B cell (primary cell): Measurements from ENCODE around the gene UBAP1L. TPM values are rescaled to one million over a fixed set of nuclear protein-coding genes. Genes with fewer than 3 reads are reported as not detected.

Experiments used
- ATAC-seq: fragments of 200-7000 bp; cut with Tn5 transposase; one replicate; pipeline ENCODE4 v1.10.0; 2021; ENCODE audit warnings: low read depth, mild to moderate bottlenecking, moderate number of reproducible peaks, moderate library complexity
- CTCF ChIA-PET: fragments of 350-600 bp; sonication (Branson Sonifier 250); formaldehyde crosslinking; loops from one replicate; lab custom pipeline; 2021; ENCODE audit warnings: antibody characterized with exemption, inconsistent platforms; lab: Charles Lee
- POLR2A ChIA-PET: fragments of 350-600 bp; sonication (Branson Sonifier 250); formaldehyde crosslinking; loops from one replicate; lab custom pipeline; 2021; ENCODE audit warnings: antibody characterized with exemption; lab: Charles Lee
- DNase-seq: peaks from one replicate; pipeline ENCODE4 v3.0.0; 2013
- H2AFZ ChIP-seq: 2 replicates; pipeline ENCODE4 v1.6.1; 2012; ENCODE audit warnings: mild to moderate bottlenecking, low read depth, low read length; ENCODE audit not compliant: insufficient read depth, poor library complexity, severe bottlenecking
- H3K27ac ChIP-seq, 2 donors: 1 replicate in 1 of 2; 2 replicates in 1 of 2; pipeline ENCODE4 v1.5.1; 2012 to 2013; ENCODE audit warnings: low read length in 2 of 2, mild to moderate bottlenecking in 2 of 2, moderate library complexity in 1 of 2
- H3K27me3 ChIP-seq, 4 experiments: fragments of 200-600 bp in 1 of 4; sonication (generic) in 1 of 4; replicated peaks in 1 of 4; 1 replicate in 2 of 4; 2 replicates in 2 of 4; pipeline versions ENCODE4 v1.6.1 to v1.7.0; 2013 to 2016; ENCODE audit warnings: low read length in 3 of 4, mild to moderate bottlenecking in 2 of 4, mixed read lengths in 1 of 4, moderate library complexity in 1 of 4; ENCODE audit not compliant: insufficient read depth in 4 of 4, control insufficient read depth in 3 of 4; ENCODE audit errors: control extremely low read depth in 1 of 4
- H3K36me3 ChIP-seq, 2 experiments: replicated peaks in 1 of 2; 1 replicate in 1 of 2; 2 replicates in 1 of 2; pipeline versions ENCODE4 v1.6.1 to v1.7.1; 2013; ENCODE audit warnings: low read length in 1 of 2; ENCODE audit not compliant: insufficient read depth in 2 of 2, control insufficient read depth in 1 of 2; ENCODE audit errors: control extremely low read depth in 1 of 2, extremely low read depth in 1 of 2
- H3K4me1 ChIP-seq, 2 donors: fragments of 200-600 bp in 1 of 2; sonication (generic) in 1 of 2; 1 replicate in 1 of 2; 2 replicates in 1 of 2; pipeline versions ENCODE4 v1.5.1 to v1.6.1; 2013 to 2017; ENCODE audit warnings: low read length in 2 of 2; ENCODE audit not compliant: control insufficient read depth in 2 of 2, insufficient read depth in 2 of 2
- H3K4me2 ChIP-seq: replicated peaks from 2 replicates; pipeline ENCODE3; 2012; ENCODE audit warnings: mild to moderate bottlenecking, low read depth, low read length; ENCODE audit not compliant: poor library complexity, severe bottlenecking
- H3K4me3 ChIP-seq, 5 experiments: fragments of 200-600 bp in 1 of 5; sonication (generic) in 1 of 5; 1 replicate in 3 of 5; 2 replicates in 2 of 5; pipeline versions ENCODE4 v1.5.1 to v1.7.0; 2011 to 2016; ENCODE audit warnings: low read length in 4 of 5, mild to moderate bottlenecking in 4 of 5, low read depth in 2 of 5, control low read depth in 1 of 5, moderate library complexity in 1 of 5; ENCODE audit not compliant: insufficient read depth in 1 of 5; ENCODE audit errors: control extremely low read depth in 1 of 5, extremely low read depth in 1 of 5
- H3K79me2 ChIP-seq: fragments of 200-600 bp; sonication (generic); one replicate; pipeline ENCODE4 v1.6.0; 2016; ENCODE audit warnings: low read length; ENCODE audit not compliant: control insufficient read depth, insufficient read depth
- H3K9ac ChIP-seq: fragments of 200-600 bp; sonication (generic); 2 replicates; pipeline ENCODE4 v1.6.1; 2017; ENCODE audit warnings: mild to moderate bottlenecking, low read length, moderate library complexity
- H3K9me3 ChIP-seq, 3 donors: one replicate each; pipeline versions ENCODE4 v1.6.1 to v1.7.1; 2013; ENCODE audit warnings: low read length in 2 of 3; ENCODE audit not compliant: control insufficient read depth in 2 of 3, insufficient read depth in 1 of 3; ENCODE audit errors: control extremely low read depth in 1 of 3
- H4K20me1 ChIP-seq: 2 replicates; pipeline ENCODE4 v1.6.0; 2012; ENCODE audit warnings: mild to moderate bottlenecking, low read length; ENCODE audit not compliant: insufficient read depth, control insufficient read depth, poor library complexity, severe bottlenecking
- H3K27ac Mint-ChIP-seq: one replicate; pipeline ENCODE4 v1.8.0; 2021; ENCODE audit warnings: mixed read lengths
- H3K27me3 Mint-ChIP-seq: one replicate; pipeline ENCODE4 v1.8.0; 2021; ENCODE audit warnings: mixed read lengths
- H3K4me1 Mint-ChIP-seq: one replicate; pipeline ENCODE4 v1.8.0; 2021; ENCODE audit warnings: mixed read lengths
- H3K4me3 Mint-ChIP-seq: one replicate; pipeline ENCODE4 v1.8.0; 2021; ENCODE audit warnings: mixed read lengths
- H3K9me3 Mint-ChIP-seq: one replicate; pipeline ENCODE4 v1.8.0; 2022; ENCODE audit warnings: mixed read lengths; ENCODE audit not compliant: insufficient read depth
- EZH2 ChIP-seq: IDR thresholded peaks from 2 replicates; pipeline ENCODE4 v1.6.1; 2012; ENCODE audit warnings: borderline replicate concordance, low read depth, mild to moderate bottlenecking, moderate library complexity, low read length; ENCODE audit not compliant: insufficient read depth, poor library complexity, severe bottlenecking
- WGBS: methylation state at CpG from one replicate; pipeline ENCODE4 v1.1.5; 2013; ENCODE audit warnings: missing lambda C conversion rate; ENCODE audit not compliant: insufficient coverage; 5-methylcytosine and 5-hydroxymethylcytosine counted together
- intact Hi-C: fragments of 100-400 bp; cut with micrococcal nuclease; formaldehyde crosslinking; loops from one replicate; pipeline ENCODE4 v1.10.0; 2022
- polyA plus RNA-seq: library from polyadenylated mRNA; depleted of rRNA; stranded (reverse); fragments of >200 nt; gene quantifications from 2 replicates; pipeline ENCODE4 v1.2.3, GENCODE V29; 2012
- total RNA-seq, 2 donors: library from RNA; stranded (reverse); fragments of 120-200 nt in 1 of 2; gene quantifications; 1 replicate in 1 of 2; 2 replicates in 1 of 2; pipeline versions ENCODE4 v1.2.3 to v1.2.4, GENCODE V29; 2013 to 2022
- TF ChIP-seq, protein P1 (sequence below): fragments of 200-600 bp; IDR thresholded peaks from one replicate; pipeline ENCODE4 v1.8.0; 2022; ENCODE audit warnings: antibody characterized with exemption, mild to moderate bottlenecking

Gene UBAP1L
- total and polyA plus RNA-seq, 2 donors (not counting 1 experiment from before 2014, with no cell fraction given) = 8.5 to 18.4 TPM

DNA sequence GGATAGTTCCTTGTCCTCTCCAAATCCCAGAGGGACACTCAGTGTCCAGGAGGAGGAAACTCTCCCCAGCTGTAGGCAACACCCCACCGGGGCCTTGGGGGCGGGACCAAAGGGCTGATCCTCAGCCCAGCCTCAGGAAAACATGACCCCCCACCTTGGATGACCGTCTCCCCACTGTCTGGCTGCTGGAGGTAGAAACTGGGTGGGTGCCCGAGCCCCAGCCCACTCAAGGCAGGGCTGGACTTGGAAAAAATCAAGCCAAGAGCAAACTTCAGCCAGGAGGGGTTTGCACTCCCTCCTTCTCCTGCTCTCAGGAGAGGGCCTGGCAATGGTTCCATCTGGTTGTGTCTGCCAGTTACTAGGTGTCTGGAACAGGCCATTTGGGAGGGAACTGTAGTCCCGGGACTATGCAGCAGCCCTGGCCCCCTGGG is 43.6 kb downstream of the UBAP1L start:
- Histone ChIP-seq H3K4me3 (no peak overlapping the region), H3K79me2 (no peaks in the 10 kb centered on the region), H2AFZ (no peak overlapping the region), H3K4me1 (peaks cover 3 to 4% of the 10 kb centered on the region in 2 donors), H3K27ac (no peak overlapping the region), H3K27me3 (peaks cover 0 to 19% (median 6%) of the 10 kb centered on the region in 4 experiments), H3K9me3 (no peaks in the 10 kb centered on the region), H3K4me2 (no peak overlapping the region), H4K20me1 (no peaks in the 10 kb centered on the region), H3K9ac (no peak overlapping the region), H3K36me3 (no peaks in the 10 kb centered on the region)
- intact Hi-C loops = no loop called here
- H3K4me3 Mint-ChIP-seq = no peak overlapping the region
- no peak for DNase-seq
- TF ChIP-seq, protein P1, sequence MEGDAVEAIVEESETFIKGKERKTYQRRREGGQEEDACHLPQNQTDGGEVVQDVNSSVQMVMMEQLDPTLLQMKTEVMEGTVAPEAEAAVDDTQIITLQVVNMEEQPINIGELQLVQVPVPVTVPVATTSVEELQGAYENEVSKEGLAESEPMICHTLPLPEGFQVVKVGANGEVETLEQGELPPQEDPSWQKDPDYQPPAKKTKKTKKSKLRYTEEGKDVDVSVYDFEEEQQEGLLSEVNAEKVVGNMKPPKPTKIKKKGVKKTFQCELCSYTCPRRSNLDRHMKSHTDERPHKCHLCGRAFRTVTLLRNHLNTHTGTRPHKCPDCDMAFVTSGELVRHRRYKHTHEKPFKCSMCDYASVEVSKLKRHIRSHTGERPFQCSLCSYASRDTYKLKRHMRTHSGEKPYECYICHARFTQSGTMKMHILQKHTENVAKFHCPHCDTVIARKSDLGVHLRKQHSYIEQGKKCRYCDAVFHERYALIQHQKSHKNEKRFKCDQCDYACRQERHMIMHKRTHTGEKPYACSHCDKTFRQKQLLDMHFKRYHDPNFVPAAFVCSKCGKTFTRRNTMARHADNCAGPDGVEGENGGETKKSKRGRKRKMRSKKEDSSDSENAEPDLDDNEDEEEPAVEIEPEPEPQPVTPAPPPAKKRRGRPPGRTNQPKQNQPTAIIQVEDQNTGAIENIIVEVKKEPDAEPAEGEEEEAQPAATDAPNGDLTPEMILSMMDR = no peak
- TF ChIP-seq EZH2 = no peak
- ATAC-seq = no peak
- peaks cover 26% of the 10 kb centered on the region for H3K27me3 Mint-ChIP-seq
- no peaks in the 10 kb centered on the region for H3K9me3 Mint-ChIP-seq
- H3K4me1 Mint-ChIP-seq = peaks cover 9% of the 10 kb centered on the region
- CTCF ChIA-PET = no interaction called here
- no peak overlapping the region for H3K27ac Mint-ChIP-seq
- POLR2A ChIA-PET = no interaction called here
- 64% methylated on average over 4 of the region's 5 CpGs for WGBS

GRCh38 chr15:65069779-65070546 is 45.0 kb downstream of the UBAP1L start:
- H3K4me3 Mint-ChIP-seq = no peak overlapping the region
- Histone ChIP-seq H2AFZ (no peak overlapping the region), H4K20me1 (no peaks in the 10 kb centered on the region), H3K4me3 (no peak overlapping the region), H3K36me3 (no peaks in the 10 kb centered on the region), H3K4me1 (peaks cover 3 to 4% of the 10 kb centered on the region in 2 donors), H3K27me3 (peaks cover 0 to 26% (median 8%) of the 10 kb centered on the region in 4 experiments), H3K9ac (no peak overlapping the region), H3K27ac (no peak overlapping the region), H3K4me2 (no peak overlapping the region), H3K9me3 (no peaks in the 10 kb centered on the region), H3K79me2 (no peaks in the 10 kb centered on the region)
- WGBS = 96% methylated on average over 3 of the region's 5 CpGs
- H3K27me3 Mint-ChIP-seq = peaks cover 32% of the 10 kb centered on the region
- intact Hi-C loops = no loop called here
- peaks cover 7% of the 10 kb centered on the region for H3K4me1 Mint-ChIP-seq
- TF ChIP-seq EZH2 = no peak
- TF ChIP-seq, protein P1 = no peak
- H3K27ac Mint-ChIP-seq = no peak overlapping the region
- ATAC-seq = no peak
- POLR2A ChIA-PET = interaction anchor here (0.5 kb wide), 1 partner anchor 37 kb away, joined by 5 read pairs; no protein-coding TSS in a partner anchor
- CTCF ChIA-PET = no interaction called here
- H3K9me3 Mint-ChIP-seq = no peaks in the 10 kb centered on the region
- DNase-seq = no peak
